CD8-positive, alpha-beta memory T cell (primary cell): ENCODE results near the gene RRBP1. TPM values are rescaled to one million over a fixed set of nuclear protein-coding genes. Genes with fewer than 3 reads are reported as not detected.

ENCODE experiments used
- CTCF ChIA-PET: fragments of 350-600 bp; sonication (Branson Sonifier 250); formaldehyde crosslinking; loops from one replicate; lab custom pipeline; 2021; ENCODE audit warnings: antibody characterized with exemption; lab: Charles Lee
- POLR2A ChIA-PET: fragments of 350-600 bp; sonication (Branson Sonifier 250); formaldehyde crosslinking; loops from one replicate; lab custom pipeline; 2021; ENCODE audit warnings: antibody characterized with exemption; lab: Charles Lee
- DNase-seq, 5 donors: peaks; one replicate each; pipeline versions ENCODE4 v3.0.0 to v3.0.0-alpha.2; 2020 to 2022; ENCODE audit warnings: mixed read lengths in 1 of 5
- H3K27ac ChIP-seq: one replicate; pipeline ENCODE4 v1.7.0; 2013; ENCODE audit warnings: low read depth, mild to moderate bottlenecking, low read length, moderate library complexity
- H3K27me3 ChIP-seq: 2 replicates; pipeline ENCODE4 v1.7.0; 2013; ENCODE audit warnings: low read length, mild to moderate bottlenecking; ENCODE audit not compliant: insufficient read depth, poor library complexity, severe bottlenecking
- H3K36me3 ChIP-seq: 2 replicates; pipeline ENCODE4 v1.7.0; 2013; ENCODE audit warnings: mild to moderate bottlenecking, low read length, moderate library complexity; ENCODE audit not compliant: insufficient read depth
- H3K4me1 ChIP-seq: 2 replicates; pipeline ENCODE4 v1.7.0; 2013; ENCODE audit warnings: mild to moderate bottlenecking, low read length, moderate library complexity; ENCODE audit not compliant: insufficient read depth
- H3K4me3 ChIP-seq: 2 replicates; pipeline ENCODE4 v1.7.0; 2013; ENCODE audit warnings: mild to moderate bottlenecking, low read length
- H3K9me3 ChIP-seq: 2 replicates; pipeline ENCODE4 v1.7.0; 2013; ENCODE audit warnings: mild to moderate bottlenecking, low read length
- H3K27ac Mint-ChIP-seq, 8 donors: one replicate each; pipeline ENCODE4 v1.8.0; 2020 to 2021; ENCODE audit warnings: mixed read lengths in 8 of 8, mild to moderate bottlenecking in 6 of 8, inconsistent platforms in 3 of 8, moderate library complexity in 3 of 8
- H3K27me3 Mint-ChIP-seq, 2 donors: one replicate each; pipeline ENCODE4 v1.8.0; 2020 to 2021; ENCODE audit warnings: mixed read lengths in 2 of 2, mild to moderate bottlenecking in 1 of 2, moderate library complexity in 1 of 2
- H3K36me3 Mint-ChIP-seq, 3 donors: one replicate each; pipeline ENCODE4 v1.8.0; 2020 to 2021; ENCODE audit warnings: mixed read lengths in 3 of 3, inconsistent platforms in 1 of 3, mild to moderate bottlenecking in 1 of 3
- H3K4me1 Mint-ChIP-seq, 3 donors: one replicate each; pipeline ENCODE4 v1.8.0; 2020 to 2021; ENCODE audit warnings: mixed read lengths in 3 of 3, inconsistent platforms in 1 of 3, mild to moderate bottlenecking in 1 of 3
- H3K4me3 Mint-ChIP-seq, 7 donors: one replicate each; pipeline ENCODE4 v1.8.0; 2020 to 2021; ENCODE audit warnings: mixed read lengths in 7 of 7, mild to moderate bottlenecking in 6 of 7, moderate library complexity in 4 of 7, inconsistent platforms in 2 of 7
- H3K9me3 Mint-ChIP-seq, 5 donors: one replicate each; pipeline ENCODE4 v1.8.0; 2020 to 2022; ENCODE audit warnings: mixed read lengths in 5 of 5, mild to moderate bottlenecking in 3 of 5, moderate library complexity in 2 of 5, inconsistent platforms in 1 of 5
- polyA plus RNA-seq: library from polyadenylated mRNA; unstranded; fragments of 300-500 nt; fragmentation: Illumina TruSeq; gene quantifications from one replicate; pipeline ENCODE4 v1.2.3, GENCODE V29; 2021
- total RNA-seq, 2 experiments: library from RNA; stranded (reverse); gene quantifications; one replicate each; pipeline ENCODE4 v1.2.3, GENCODE V29; 2021

RRBP1 gene
- total and polyA plus RNA-seq, 3 experiments from 2014 or later = 17.4 to 25.3 (median 22.8) TPM

DNA sequence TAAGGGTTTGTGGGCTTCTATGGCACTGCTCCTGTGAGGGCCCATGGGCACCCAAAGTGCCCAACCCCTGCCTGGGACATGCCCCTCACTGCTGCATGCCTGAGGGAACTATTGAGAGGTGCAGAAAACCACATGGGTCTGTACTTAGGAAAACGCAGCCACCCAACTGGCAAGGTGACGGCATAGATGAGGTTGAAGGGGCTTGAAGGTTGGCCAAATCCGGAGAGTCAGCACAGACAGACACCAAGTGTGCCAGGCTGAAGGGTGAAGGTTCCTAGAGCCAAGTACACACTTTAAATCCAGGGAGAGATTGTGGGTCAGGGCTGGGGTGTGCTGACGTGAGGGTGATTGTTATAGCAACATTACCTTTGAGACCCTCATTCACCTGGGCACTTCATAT lies 23.9 kb upstream of the RRBP1 start:
- no peaks in the 10 kb centered on the region for H3K4me1 Mint-ChIP-seq
- CTCF ChIA-PET = no interaction called here
- peaks cover 2 to 6% of the 10 kb centered on the region in 2 donors for H3K27me3 Mint-ChIP-seq
- H3K4me1 ChIP-seq = no peaks in the 10 kb centered on the region
- no peaks in the 10 kb centered on the region for H3K36me3 ChIP-seq
- no peak overlapping the region for H3K4me3 ChIP-seq
- no peak for DNase-seq
- no peaks in the 10 kb centered on the region for H3K36me3 Mint-ChIP-seq
- no peak overlapping the region for H3K4me3 Mint-ChIP-seq
- no peak overlapping the region for H3K27ac ChIP-seq
- H3K27me3 ChIP-seq = no peaks in the 10 kb centered on the region
- peak overlapping the region in 1 of 8 donors; percentile 85 for H3K27ac Mint-ChIP-seq
- no peaks in the 10 kb centered on the region for H3K9me3 Mint-ChIP-seq
- POLR2A ChIA-PET = no interaction called here
- H3K9me3 ChIP-seq = no peaks in the 10 kb centered on the region

DNA sequence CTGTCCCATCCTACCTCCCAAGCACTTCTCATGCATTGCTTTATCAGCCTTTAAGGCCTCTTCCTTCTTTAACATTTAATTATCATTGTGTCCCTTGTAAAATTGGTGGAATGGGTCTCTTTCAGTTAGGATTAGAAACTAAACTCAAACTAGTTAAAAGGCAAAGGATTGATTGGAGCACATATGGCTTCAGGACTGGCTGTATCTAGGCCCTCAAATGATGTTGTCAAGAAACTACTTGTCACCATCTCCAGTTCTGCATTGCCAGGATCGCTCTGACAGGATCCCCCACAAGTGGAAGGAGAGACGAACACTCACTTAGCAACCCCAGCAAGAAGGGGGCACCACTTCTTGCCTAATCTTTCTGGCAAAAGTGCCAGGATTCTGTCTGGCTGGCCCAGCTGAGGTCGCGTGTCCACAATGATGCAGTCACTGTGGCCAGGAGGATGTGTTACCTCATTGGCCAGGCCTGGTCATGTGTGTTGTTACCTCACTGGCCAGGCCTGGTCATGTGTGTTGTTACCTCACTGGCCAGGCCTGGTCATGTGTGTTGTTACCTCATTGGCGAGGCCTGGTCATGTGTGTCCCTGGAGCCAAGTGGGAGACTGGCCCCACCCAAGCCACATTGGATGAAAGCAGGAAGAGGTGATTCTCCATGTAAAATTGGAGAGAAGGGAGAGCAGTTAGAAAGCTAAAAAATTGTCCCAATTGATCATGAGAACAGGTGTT lies 22.7 kb upstream of the RRBP1 start:
- no peak for DNase-seq
- Mint-ChIP-seq H3K36me3 (no peaks in the 10 kb centered on the region), H3K4me1 (no peaks in the 10 kb centered on the region), H3K27me3 (peaks cover 2 to 3% of the 10 kb centered on the region in 2 donors), H3K27ac (peak overlapping the region in 1 of 8 donors; percentile 26), H3K4me3 (no peak overlapping the region), H3K9me3 (no peaks in the 10 kb centered on the region)
- POLR2A ChIA-PET = no interaction called here
- Histone ChIP-seq H3K4me3 (no peak overlapping the region), H3K27me3 (no peaks in the 10 kb centered on the region), H3K9me3 (no peaks in the 10 kb centered on the region), H3K4me1 (no peaks in the 10 kb centered on the region), H3K36me3 (no peaks in the 10 kb centered on the region), H3K27ac (no peak overlapping the region)
- CTCF ChIA-PET = no interaction called here

DNA sequence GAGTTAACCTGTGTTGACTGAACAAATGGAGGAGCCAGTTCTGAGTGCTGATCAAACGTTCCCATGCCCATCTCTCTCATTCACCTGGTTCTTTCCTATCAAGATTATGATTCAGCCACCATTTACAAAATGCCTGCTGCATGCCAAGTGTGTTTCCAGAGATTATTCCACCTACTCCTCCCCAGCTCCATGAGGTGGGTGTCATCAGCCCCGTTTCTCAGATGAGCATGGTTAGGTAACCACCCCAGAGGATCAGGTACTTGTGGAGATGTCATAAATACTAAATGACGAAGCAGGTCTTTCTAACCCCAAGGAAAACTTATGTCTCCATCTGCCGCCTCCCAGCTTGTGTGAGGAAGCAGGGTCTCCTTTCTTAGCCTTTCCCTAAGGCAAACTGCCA lies 19.8 kb upstream of the RRBP1 start:
- Mint-ChIP-seq H3K27me3 (peaks cover 2 to 3% of the 10 kb centered on the region in 2 donors), H3K4me1 (no peaks in the 10 kb centered on the region), H3K27ac (no peak overlapping the region), H3K9me3 (peaks cover 0 to under 1% (median 0%) of the 10 kb centered on the region in 5 donors), H3K36me3 (no peaks in the 10 kb centered on the region), H3K4me3 (no peak overlapping the region)
- no peaks in the 10 kb centered on the region for H3K4me1 ChIP-seq
- H3K36me3 ChIP-seq = no peaks in the 10 kb centered on the region
- POLR2A ChIA-PET = no interaction called here
- no peaks in the 10 kb centered on the region for H3K27me3 ChIP-seq
- no peak for DNase-seq
- no peaks in the 10 kb centered on the region for H3K9me3 ChIP-seq
- no peak overlapping the region for H3K4me3 ChIP-seq
- CTCF ChIA-PET = no interaction called here
- no peak overlapping the region for H3K27ac ChIP-seq

DNA sequence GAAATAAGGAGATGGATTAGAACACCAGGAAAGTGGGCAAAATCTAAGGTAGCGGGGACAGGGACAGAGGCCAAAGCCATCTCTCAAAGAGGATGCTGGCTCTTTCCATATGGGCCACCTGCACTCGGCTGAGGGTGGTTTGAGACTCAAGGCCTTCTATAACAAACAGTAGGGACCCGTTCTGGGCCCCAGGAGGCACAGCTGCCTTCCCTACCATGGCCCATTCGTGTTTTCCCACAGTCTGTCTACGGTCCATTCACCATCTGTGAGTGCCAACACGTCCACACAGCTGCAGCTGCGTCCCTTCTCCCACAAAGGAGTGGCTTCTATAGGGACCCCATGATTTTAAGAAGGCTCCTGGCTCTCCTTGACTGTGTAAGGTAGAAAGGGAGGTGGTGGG lies 18.6 kb upstream of the RRBP1 start:
- POLR2A ChIA-PET = no interaction called here
- peak overlapping the region in 1 of 8 donors; percentile 52 for H3K27ac Mint-ChIP-seq
- no peaks in the 10 kb centered on the region for H3K27me3 ChIP-seq
- no peaks in the 10 kb centered on the region for H3K4me1 ChIP-seq
- no peak overlapping the region for H3K4me3 Mint-ChIP-seq
- DNase-seq = no peak
- H3K36me3 ChIP-seq = no peaks in the 10 kb centered on the region
- H3K9me3 Mint-ChIP-seq = peaks cover 0 to 2% (median 0%) of the 10 kb centered on the region in 5 donors
- no peak overlapping the region for H3K4me3 ChIP-seq
- CTCF ChIA-PET = interaction anchor here (1.0 to 2.5 kb wide), 2 partner anchors 14 to 18 kb away, joined by 3 to 9 read pairs; partner anchors contain the start of gene RRBP1
- H3K36me3 Mint-ChIP-seq = no peaks in the 10 kb centered on the region
- no peaks in the 10 kb centered on the region for H3K4me1 Mint-ChIP-seq
- H3K9me3 ChIP-seq = no peaks in the 10 kb centered on the region
- peaks cover 3 to 6% of the 10 kb centered on the region in 2 donors for H3K27me3 Mint-ChIP-seq
- H3K27ac ChIP-seq = no peak overlapping the region

DNA sequence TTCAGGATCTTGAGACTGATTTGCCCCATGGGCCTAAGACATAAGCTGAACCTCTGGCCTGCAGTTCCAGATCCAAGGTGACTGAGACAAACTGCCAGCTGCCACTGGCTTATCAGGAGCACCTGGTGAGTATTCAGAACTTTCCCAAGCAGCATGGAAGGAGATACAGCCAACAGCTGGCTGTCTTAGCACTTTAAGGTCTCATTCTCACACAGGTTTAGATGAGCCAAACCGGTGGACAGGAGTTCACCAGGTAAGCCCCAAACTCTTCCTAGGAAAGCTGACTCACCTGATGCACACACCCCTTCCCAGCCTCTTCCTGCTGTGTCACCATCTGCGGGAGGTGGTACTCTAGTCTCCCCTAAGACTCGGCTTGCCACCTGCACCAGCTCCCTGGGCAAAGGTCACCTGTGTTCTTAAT lies 17.9 kb upstream of the RRBP1 start, which contains the start of gene BANF2:
Gene BANF2 (plus strand): TSS at position 36 of the 421 bp plus-strand sequence. CDS start 25,060 bp downstream, outside the sequence.
- Mint-ChIP-seq H3K36me3 (no peaks in the 10 kb centered on the region), H3K4me3 (no peak within 1 kb of the TSS), H3K4me1 (no peaks in the 10 kb centered on the region), H3K9me3 (peaks cover 0 to 3% (median 0%) of the 10 kb centered on the region in 5 donors), H3K27me3 (peaks cover 3 to 8% of the 10 kb centered on the region in 2 donors), H3K27ac (peak within 1 kb of the TSS in 3 of 8 donors; percentile 5 to 56 (median 52))
- H3K36me3 ChIP-seq = no peaks in the 10 kb centered on the region
- H3K27me3 ChIP-seq = no peaks in the 10 kb centered on the region
- H3K4me1 ChIP-seq = no peaks in the 10 kb centered on the region
- H3K27ac ChIP-seq = no peak within 1 kb of the TSS
- CTCF ChIA-PET = interaction anchor here (1.0 to 2.5 kb wide), 2 partner anchors 13 to 18 kb away, joined by 3 to 9 read pairs; partner anchors contain the start of gene RRBP1
- no peak within 1 kb of the TSS for H3K4me3 ChIP-seq
- H3K9me3 ChIP-seq = no peaks in the 10 kb centered on the region
- POLR2A ChIA-PET = no interaction called here
- DNase-seq = no peak

DNA sequence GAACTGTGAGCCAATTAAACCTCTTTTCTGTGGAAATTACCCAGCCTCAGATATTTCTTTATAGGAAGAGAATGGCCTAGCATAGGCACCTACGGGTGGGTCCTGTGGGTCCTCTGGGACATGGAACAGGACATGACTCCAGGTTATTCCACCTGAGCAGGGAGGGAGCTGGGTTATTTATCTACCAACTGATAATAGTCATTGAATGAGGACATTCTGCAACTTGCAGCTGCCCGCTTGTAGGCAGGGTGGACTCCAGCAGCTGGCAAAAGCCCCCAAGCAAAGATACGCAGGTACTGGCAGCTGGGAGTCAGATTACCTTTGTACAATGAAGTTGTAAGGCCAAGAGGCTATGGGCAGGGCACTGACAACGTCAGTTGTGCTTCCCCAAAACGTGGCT lies 16.3 kb upstream of the RRBP1 start:
- no peaks in the 10 kb centered on the region for H3K36me3 Mint-ChIP-seq
- no peaks in the 10 kb centered on the region for H3K4me1 ChIP-seq
- CTCF ChIA-PET = interaction anchor here (2.5 kb wide), 1 partner anchor 16 kb away, joined by 9 read pairs; the partner anchor contains the start of gene RRBP1
- H3K9me3 ChIP-seq = no peaks in the 10 kb centered on the region
- H3K27ac Mint-ChIP-seq = peak overlapping the region in 1 of 8 donors; percentile 33
- peaks cover 0 to 3% (median 0%) of the 10 kb centered on the region in 5 donors for H3K9me3 Mint-ChIP-seq
- POLR2A ChIA-PET = no interaction called here
- no peaks in the 10 kb centered on the region for H3K4me1 Mint-ChIP-seq
- H3K4me3 ChIP-seq = no peak overlapping the region
- H3K27ac ChIP-seq = no peak overlapping the region
- H3K27me3 ChIP-seq = no peaks in the 10 kb centered on the region
- H3K36me3 ChIP-seq = no peaks in the 10 kb centered on the region
- DNase-seq = no peak
- H3K27me3 Mint-ChIP-seq = peaks cover 7 to 18% of the 10 kb centered on the region in 2 donors
- H3K4me3 Mint-ChIP-seq = no peak overlapping the region

DNA sequence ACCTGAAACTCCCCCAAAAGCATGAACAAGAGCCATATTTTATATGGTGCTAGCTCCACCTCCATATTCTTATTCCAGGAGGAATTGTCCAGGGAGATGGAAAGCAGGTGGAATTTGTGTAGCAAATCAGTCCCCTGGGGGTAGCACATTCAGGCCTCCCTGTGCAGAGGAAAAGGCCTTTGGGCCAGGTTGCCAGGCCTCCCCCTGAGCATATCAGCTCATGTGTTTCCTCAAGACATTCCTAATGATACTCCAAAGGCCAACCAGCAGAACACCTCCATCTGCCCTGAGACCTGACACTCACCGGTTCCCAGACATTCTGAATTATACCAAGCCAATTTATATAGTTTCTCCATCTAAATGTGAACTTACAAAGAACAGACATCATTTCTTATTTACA lies 15.1 kb upstream of the RRBP1 start:
- ChIA-PET CTCF (no interaction called here), POLR2A (no interaction called here)
- H3K9me3 Mint-ChIP-seq = peaks cover 0 to 3% (median 0%) of the 10 kb centered on the region in 5 donors
- no peaks in the 10 kb centered on the region for H3K27me3 ChIP-seq
- no peak overlapping the region for H3K4me3 ChIP-seq
- peaks cover 9 to 24% of the 10 kb centered on the region in 2 donors for H3K27me3 Mint-ChIP-seq
- H3K4me3 Mint-ChIP-seq = no peak overlapping the region
- H3K36me3 ChIP-seq = no peaks in the 10 kb centered on the region
- H3K36me3 Mint-ChIP-seq = no peaks in the 10 kb centered on the region
- no peak overlapping the region for H3K27ac ChIP-seq
- no peaks in the 10 kb centered on the region for H3K4me1 Mint-ChIP-seq
- H3K4me1 ChIP-seq = no peaks in the 10 kb centered on the region
- DNase-seq = no peak
- no peaks in the 10 kb centered on the region for H3K9me3 ChIP-seq
- no peak overlapping the region for H3K27ac Mint-ChIP-seq

DNA sequence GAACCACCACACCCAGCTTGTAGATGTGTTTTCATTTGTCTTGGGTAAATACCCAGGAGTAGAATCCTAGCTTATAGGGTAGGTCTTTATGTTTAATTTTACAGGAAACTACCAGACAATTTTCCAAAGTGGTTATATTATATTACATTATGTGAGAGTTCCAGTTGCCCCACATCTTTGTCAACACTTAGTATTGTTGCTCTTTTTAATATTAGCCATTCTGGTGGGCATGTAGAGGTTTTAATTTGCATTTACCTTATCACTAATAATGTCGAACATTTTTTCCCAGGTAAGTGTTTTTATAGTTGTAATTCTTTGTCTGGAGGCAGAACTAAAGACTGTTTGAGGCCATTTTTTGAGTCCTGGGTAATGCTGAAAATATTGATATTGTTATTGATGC lies 14.2 kb upstream of the RRBP1 start:
- H3K36me3 Mint-ChIP-seq = no peaks in the 10 kb centered on the region
- H3K4me3 Mint-ChIP-seq = no peak overlapping the region
- no peaks in the 10 kb centered on the region for H3K4me1 Mint-ChIP-seq
- Histone ChIP-seq H3K36me3 (no peaks in the 10 kb centered on the region), H3K9me3 (no peaks in the 10 kb centered on the region), H3K27ac (no peak overlapping the region), H3K4me3 (no peak overlapping the region), H3K27me3 (peaks cover 3% of the 10 kb centered on the region), H3K4me1 (no peaks in the 10 kb centered on the region)
- H3K27ac Mint-ChIP-seq = peak overlapping the region in 1 of 8 donors; percentile 30
- CTCF ChIA-PET = no interaction called here
- POLR2A ChIA-PET = no interaction called here
- peaks cover 12 to 32% of the 10 kb centered on the region in 2 donors for H3K27me3 Mint-ChIP-seq
- peaks cover 0 to 3% (median 0%) of the 10 kb centered on the region in 5 donors for H3K9me3 Mint-ChIP-seq
- no peak for DNase-seq
